Upper lobe of right lung (tissue), 1 donor: Measurements from ENCODE around the gene POLD3. TPM values are rescaled to one million over a fixed set of nuclear protein-coding genes. Genes with fewer than 3 reads are reported as not detected.

Experiments used
- ATAC-seq: fragments of 200-7000 bp; cut with Tn5 transposase; one replicate; pipeline ENCODE4 v1.9.1; 2020; ENCODE audit warnings: mild to moderate bottlenecking, moderate library complexity
- DNase-seq: peaks from one replicate; pipeline ENCODE4 v3.0.0-alpha.2; 2020
- H3K27ac ChIP-seq: fragments of 200-600 bp; one replicate; pipeline ENCODE4 v1.8.0; 2022
- H3K27me3 ChIP-seq: fragments of 200-600 bp; one replicate; pipeline ENCODE4 v1.8.0; 2022; ENCODE audit warnings: mild to moderate bottlenecking
- H3K36me3 ChIP-seq: fragments of 200-600 bp; one replicate; pipeline ENCODE4 v1.8.0; 2022
- H3K4me1 ChIP-seq: fragments of 200-600 bp; one replicate; pipeline ENCODE4 v1.8.0; 2022
- H3K4me3 ChIP-seq: fragments of 200-600 bp; one replicate; pipeline ENCODE4 v1.8.0; 2022; ENCODE audit warnings: mild to moderate bottlenecking
- H3K9me3 ChIP-seq: fragments of 200-600 bp; one replicate; pipeline ENCODE4 v1.8.0; 2022
- intact Hi-C: fragments of 100-400 bp; cut with DNase I; formaldehyde crosslinking; loops from one replicate; pipeline ENCODE4 v1.11.0; 2022
- total RNA-seq: library from RNA; stranded (reverse); fragmentation: NEBNext Ultra II Directional; extraction: Animal tissue kit (Norgen Biotek cat#: 25700); gene quantifications from one replicate; pipeline ENCODE4 v1.2.1, GENCODE V29; 2021
- TF ChIP-seq, protein P1 (sequence below): fragments of 200-600 bp; IDR thresholded peaks from one replicate; pipeline ENCODE4 v1.8.0; 2022; ENCODE audit warnings: antibody characterized with exemption
- donor health status: DM: no; HTN: yes; CAD: no; lungs with severe emphysema.

Gene POLD3
- total RNA-seq, 1 donor from 2014 or later: 16.7 TPM

DNA sequence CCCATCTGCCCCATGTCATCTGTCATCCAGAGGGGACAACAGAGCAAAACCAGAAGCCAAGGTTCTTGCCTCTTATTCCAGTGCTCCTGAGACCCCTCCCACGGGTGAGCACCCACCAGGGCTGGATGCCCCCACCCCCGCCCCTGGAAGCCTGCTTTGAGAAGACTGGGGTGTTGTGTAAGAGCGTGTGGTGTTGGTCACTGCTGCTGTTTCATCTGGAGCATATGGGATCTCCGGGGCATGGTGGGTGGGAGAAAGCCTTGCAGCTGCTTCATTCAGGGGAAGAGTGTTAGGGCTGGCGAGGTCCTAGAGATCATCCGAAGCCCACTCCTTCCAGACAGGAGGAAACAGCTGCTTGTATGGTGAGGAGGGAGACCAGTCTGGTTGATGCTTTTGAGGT, 84.7 kb downstream of the POLD3 start:
- Histone ChIP-seq H3K4me1 (peaks cover 3% of the 10 kb centered on the region), H3K4me3 (no peak overlapping the region), H3K9me3 (no peaks in the 10 kb centered on the region), H3K27ac (no peak overlapping the region), H3K36me3 (no peaks in the 10 kb centered on the region), H3K27me3 (no peaks in the 10 kb centered on the region)
- ATAC-seq: no peak
- intact Hi-C loops: no loop called here
- TF ChIP-seq, protein P1, sequence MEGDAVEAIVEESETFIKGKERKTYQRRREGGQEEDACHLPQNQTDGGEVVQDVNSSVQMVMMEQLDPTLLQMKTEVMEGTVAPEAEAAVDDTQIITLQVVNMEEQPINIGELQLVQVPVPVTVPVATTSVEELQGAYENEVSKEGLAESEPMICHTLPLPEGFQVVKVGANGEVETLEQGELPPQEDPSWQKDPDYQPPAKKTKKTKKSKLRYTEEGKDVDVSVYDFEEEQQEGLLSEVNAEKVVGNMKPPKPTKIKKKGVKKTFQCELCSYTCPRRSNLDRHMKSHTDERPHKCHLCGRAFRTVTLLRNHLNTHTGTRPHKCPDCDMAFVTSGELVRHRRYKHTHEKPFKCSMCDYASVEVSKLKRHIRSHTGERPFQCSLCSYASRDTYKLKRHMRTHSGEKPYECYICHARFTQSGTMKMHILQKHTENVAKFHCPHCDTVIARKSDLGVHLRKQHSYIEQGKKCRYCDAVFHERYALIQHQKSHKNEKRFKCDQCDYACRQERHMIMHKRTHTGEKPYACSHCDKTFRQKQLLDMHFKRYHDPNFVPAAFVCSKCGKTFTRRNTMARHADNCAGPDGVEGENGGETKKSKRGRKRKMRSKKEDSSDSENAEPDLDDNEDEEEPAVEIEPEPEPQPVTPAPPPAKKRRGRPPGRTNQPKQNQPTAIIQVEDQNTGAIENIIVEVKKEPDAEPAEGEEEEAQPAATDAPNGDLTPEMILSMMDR: no peak
- no peak for DNase-seq

- Histone ChIP-seq H3K27me3 (no peaks in the 10 kb centered on the region), H3K4me1 (no peaks in the 10 kb centered on the region), H3K4me3 (no peak overlapping the region), H3K9me3 (no peaks in the 10 kb centered on the region), H3K27ac (no peak overlapping the region), H3K36me3 (no peaks in the 10 kb centered on the region)
- intact Hi-C loops: no loop called here
- TF ChIP-seq, protein P1: no peak
- no peak for ATAC-seq
- no peak for DNase-seq
Observed at GRCh38 chr11:74678041-74678440, 85.7 kb downstream of the POLD3 start.

GRCh38 chr11:74678591-74679512, 86.5 kb downstream of the POLD3 start:
- ATAC-seq (no peak), DNase-seq (no peak)
- H3K4me1 ChIP-seq: peaks cover 3% of the 10 kb centered on the region
- H3K27ac ChIP-seq: no peak overlapping the region
- no peak overlapping the region for H3K4me3 ChIP-seq
- intact Hi-C loops: no loop called here
- H3K27me3 ChIP-seq: no peaks in the 10 kb centered on the region
- H3K9me3 ChIP-seq: no peaks in the 10 kb centered on the region
- TF ChIP-seq, protein P1: no peak
- H3K36me3 ChIP-seq: no peaks in the 10 kb centered on the region

DNA sequence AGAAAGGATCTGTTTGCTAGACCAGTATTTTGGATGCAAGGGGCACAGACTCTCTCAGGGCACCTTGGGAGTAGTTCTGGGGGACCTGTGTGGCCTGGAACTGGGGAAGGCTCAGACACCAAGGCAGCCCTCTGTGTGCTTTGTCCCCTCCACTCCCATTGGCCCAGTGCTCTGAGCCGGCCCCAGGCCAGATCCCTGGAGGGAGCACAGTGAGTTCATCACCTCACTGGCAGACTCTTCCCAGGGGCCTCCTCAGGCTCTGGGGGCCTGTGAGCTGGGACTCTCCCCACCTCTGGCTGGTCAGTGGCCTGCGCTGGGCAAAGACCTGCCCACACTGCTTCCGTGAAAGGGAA, 87.1 kb downstream of the POLD3 start:
- Histone ChIP-seq H3K36me3 (no peaks in the 10 kb centered on the region), H3K27ac (no peak overlapping the region), H3K27me3 (no peaks in the 10 kb centered on the region), H3K4me3 (no peak overlapping the region), H3K9me3 (no peaks in the 10 kb centered on the region), H3K4me1 (peaks cover 8% of the 10 kb centered on the region)
- ATAC-seq (no peak), DNase-seq (no peak)
- TF ChIP-seq, protein P1: no peak
- intact Hi-C loops: no loop called here

GRCh38 chr11:74680035-74680671, 87.8 kb downstream of the POLD3 start:
- DNase-seq (no peak), ATAC-seq (no peak)
- Histone ChIP-seq H3K27me3 (no peaks in the 10 kb centered on the region), H3K27ac (no peak overlapping the region), H3K9me3 (no peaks in the 10 kb centered on the region), H3K4me1 (peaks cover 8% of the 10 kb centered on the region), H3K36me3 (no peaks in the 10 kb centered on the region), H3K4me3 (no peak overlapping the region)
- TF ChIP-seq, protein P1: no peak
- intact Hi-C loops: no loop called here
